Inflammatory macrophage treated with lipopolysaccharide for 4 hours (primary cell): ENCODE results near the gene PSMD1.
"Not testable (repeated sequence)": the region's sequence is repeated elsewhere in the genome, so short reads cannot be mapped to it uniquely, and the experiment has no call there.

ENCODE experiments used
- DNase-seq: peaks from one replicate; pipeline ENCODE4 v3.0.0-alpha.2; 2020

The PSMD1 gene

DNA sequence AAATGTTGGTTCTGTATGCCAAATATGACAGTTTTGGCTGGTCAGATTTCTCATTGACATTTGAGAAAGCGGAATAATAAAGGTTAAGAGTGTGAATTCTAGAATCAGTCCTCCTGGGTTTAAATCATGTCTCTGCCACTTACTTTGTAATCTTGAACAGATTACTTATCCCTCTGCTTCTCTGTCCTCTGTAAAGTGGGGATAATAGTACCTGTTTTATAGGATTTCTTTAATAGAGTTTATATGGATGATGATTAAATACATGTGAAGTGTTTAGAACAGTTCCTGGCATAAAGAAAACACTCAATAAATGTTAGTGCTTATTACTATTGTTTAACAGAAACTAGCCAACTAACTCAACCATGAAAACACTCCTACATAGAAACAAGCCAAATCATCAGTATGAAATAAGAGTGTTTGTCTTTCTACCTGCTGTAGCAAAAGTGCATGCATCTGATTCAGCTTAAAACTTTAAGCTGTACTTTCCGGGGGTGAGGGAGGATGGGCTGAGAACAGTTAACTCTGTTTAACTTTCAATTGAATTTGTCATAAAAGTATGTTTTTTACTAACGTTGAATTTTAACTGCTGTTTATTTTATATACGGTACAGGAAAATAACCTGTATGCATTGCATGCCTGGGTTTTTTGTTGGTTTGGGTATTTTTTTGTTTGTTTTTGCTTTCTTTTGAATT, 61.4 kb downstream of the PSMD1 start:
- no peak for DNase-seq

GRCh38 chr2:231118614-231118942, 61.9 kb downstream of the PSMD1 start:
- DNase-seq, result no peak

DNA sequence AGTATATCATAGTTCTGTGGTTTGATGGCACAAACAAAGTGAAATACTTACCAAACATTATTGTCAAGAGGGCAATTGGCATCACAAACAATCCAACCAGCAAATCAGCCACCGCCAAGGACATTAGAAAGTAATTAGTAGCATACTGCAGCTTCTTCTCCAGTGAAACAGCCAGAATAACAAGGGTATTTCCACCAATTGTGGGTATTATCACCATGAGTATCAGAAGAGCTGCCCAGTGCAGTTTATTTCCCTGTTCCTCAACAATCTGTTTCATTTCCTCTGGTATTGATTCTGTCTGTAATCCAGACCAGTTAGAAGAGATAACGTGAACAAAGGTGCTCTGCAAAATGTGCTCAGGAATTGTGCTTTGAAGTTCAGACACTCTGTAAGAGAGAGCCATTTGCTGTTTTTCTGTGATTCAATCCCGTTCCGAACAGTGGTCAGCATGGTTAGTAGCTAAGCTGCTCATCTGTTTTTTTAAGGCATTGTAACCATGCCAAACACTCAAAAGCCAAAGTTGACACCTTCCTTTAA, 66.8 kb downstream of the PSMD1 start:
- no peak for DNase-seq

- no peak for DNase-seq
Measured at GRCh38 chr2:231124838-231125568, 68.3 kb downstream of the PSMD1 start, which contains the start of gene HTR2B. TSS of gene HTR2B (minus strand) at chr2:231125042. CDS start at chr2:231123764, 1,278 bp downstream.

- DNase-seq, result no peak
Measured at GRCh38 chr2:231126123-231126522, 69.5 kb downstream of the PSMD1 start.

- no peak for DNase-seq
Measured at GRCh38 chr2:231127480-231127879, 70.8 kb downstream of the PSMD1 start.

- no peak for DNase-seq
Measured at GRCh38 chr2:231127936-231128335, 71.3 kb downstream of the PSMD1 start.

DNA sequence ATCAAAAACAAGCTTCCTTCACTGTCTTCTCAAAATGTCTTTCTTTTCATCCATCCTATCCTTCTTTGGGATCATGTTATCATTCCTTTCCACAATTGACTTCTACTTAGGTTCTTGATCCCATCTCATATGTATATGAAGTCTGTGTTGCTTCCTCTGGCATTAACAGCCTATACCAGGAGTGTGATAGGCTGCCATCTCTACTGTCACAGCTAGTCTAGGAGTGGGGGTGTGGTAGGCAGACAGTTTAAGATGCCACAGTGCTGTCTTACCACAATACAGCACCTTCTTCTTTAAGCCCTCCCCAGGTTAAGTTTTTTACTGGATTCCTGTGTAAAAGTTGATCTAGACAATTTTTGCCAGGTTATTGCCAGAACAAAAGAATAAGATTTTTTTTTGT, 71.9 kb downstream of the PSMD1 start:
- no peak for DNase-seq

DNA sequence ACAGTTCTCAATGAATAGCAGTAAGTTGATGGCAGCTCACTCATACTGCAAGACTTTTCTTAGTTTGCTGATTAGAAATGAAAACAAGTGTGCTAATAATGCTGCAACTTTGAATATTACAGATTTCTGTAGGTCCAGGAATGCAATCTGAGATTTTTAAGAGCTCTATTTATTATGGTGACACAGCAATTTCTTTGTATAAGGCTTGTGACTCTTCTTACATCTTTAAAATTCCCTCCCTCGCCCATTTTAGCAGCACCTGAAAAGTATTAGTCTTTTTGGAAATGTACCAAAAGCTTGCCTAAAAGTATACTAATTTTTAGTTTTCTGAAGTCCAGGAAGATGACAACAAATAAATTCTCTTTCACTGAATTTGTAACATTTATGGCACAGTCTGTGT, 72.5 kb downstream of the PSMD1 start:
- DNase-seq, result no peak

DNA sequence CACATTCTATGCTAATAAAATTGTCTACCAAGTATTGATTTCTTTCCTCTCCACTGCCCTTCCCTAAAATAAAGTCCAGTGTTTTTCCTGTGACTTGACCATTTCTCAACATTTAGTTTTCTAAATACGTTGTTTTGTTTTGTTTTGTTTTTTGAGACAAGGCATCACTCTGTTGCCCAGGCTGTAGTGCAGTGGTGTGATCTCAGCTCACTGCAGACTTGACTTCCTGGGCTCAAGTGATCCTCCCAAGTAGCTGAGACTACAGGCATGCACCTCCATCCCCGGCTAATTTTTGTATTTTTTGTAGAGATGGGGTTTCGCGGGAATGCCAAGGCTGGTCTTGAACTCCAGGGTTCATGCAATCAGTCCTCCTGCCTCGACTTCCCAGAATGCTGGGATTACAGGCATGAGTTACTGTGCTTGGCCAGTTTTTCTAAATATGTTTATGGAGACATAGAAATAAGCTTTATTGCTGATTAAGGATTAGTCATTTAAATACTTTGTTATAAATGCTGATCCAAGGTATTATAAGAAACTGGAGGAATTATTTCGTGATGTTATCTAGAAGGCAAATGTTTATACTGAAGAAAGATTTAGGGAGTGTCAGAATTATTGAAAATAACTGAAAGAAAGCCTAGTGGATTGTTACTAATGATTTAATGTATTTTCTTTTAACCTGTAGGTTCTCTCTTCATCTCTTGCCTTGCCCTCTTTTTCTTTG, 73.8 kb downstream of the PSMD1 start:
- DNase-seq, result no peak

- no peak for DNase-seq
Measured at GRCh38 chr2:231132129-231132528, 75.5 kb downstream of the PSMD1 start.

- DNase-seq, result peak; percentile 48
Measured at GRCh38 chr2:231133365-231134099, 76.9 kb downstream of the PSMD1 start.

DNA sequence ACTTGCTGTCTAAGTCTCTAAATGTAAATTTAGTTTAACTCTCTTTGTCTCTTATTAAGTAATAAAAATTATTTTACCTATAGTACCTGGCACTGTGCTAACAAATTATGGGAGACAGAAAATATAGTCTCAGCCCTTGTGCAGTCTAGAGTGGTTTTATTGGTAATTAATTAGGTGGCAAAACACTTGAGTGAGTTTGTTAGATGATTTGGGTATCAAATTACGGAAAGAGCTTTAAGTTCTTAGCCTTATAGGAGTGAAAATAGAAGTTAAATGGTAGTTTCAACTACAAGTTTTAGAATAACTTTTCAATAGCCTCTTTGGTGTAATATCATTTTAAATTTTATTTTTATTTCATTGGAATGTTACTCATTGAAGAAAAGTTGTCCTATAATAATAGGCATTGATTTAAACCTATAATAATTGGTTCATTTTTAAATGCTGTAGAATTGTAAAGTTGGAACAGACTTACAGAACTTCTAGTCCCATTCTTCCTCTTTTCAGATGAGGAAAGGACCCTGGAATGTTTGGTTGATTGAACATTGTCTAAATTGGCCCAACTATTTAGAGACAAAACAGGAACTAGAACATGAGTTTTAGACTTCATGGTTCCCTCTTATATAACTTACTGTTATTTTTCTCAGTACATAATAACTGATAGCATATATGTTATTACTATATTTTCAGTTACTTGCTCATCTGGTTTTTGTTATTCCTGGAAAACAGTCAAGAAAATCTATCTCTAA, 78.4 kb downstream of the PSMD1 start:
- DNase-seq, result peak; percentile 68

GRCh38 chr2:231138699-231139098, 82.0 kb downstream of the PSMD1 start:
- no peak for DNase-seq

GRCh38 chr2:231139796-231140195, 83.1 kb downstream of the PSMD1 start:
- no peak for DNase-seq

GRCh38 chr2:231140808-231141207, 84.1 kb downstream of the PSMD1 start:
- DNase-seq, result not testable (repeated sequence)

DNA sequence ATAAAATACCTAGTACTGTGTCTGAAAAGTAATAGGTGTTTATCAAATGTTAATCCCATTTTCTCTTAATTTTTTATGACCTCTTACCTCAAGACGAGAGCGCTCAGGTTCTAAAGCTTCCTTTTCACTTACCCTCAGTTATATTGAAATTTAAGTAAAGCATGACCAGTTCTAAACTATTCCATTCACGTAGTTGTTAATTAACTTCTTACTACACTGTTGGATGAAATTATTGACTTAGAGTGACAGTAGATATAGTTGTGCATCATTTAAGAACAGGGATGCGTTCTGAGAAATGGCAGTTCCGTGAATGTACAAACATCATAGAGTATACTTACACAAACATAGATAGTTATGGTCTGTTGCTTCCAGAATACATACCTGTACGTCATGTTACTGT, 88.2 kb downstream of the PSMD1 start:
- no peak for DNase-seq

DNA sequence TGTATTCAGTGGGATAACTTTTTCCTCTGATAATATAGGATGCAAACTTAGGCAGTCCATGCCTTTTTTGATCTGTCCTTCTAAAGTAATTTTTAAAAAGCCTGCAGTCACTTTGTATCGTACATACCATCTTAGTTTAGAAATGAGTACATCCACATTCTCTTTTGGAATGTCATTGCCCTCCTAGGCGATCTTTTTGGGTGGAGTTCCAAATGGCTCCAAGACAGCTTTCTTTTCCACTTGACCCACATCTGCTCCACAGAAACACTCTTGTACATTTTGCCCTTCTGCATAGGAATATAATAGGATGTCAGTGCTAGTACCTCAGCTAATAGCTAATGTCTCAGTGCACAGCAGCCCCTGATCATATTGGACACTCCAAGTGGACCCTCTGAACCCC, 90.0 kb downstream of the PSMD1 start:
- no peak for DNase-seq

- DNase-seq, result no peak
Measured at GRCh38 chr2:231152800-231153557, 96.3 kb downstream of the PSMD1 start.

DNA sequence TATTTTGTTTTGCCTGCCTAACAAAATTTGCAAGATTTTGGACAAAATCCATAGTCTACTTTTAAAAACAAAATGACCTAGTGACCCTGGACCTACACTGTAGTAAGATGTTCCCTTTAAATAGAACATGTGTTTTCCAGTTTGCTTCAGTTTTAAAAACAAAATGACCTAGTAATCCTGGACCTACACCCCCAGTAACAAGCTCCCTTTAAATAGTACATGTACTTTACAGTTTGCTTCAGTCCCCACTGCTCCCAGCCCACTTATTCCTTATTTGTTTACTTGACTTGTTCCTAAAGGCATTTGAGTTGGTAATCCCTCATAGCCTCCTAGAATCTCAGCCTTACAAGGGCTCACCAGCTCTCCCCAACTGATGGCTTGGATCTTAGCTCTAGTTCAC, 102.6 kb downstream of the PSMD1 start:
- no peak for DNase-seq

DNA sequence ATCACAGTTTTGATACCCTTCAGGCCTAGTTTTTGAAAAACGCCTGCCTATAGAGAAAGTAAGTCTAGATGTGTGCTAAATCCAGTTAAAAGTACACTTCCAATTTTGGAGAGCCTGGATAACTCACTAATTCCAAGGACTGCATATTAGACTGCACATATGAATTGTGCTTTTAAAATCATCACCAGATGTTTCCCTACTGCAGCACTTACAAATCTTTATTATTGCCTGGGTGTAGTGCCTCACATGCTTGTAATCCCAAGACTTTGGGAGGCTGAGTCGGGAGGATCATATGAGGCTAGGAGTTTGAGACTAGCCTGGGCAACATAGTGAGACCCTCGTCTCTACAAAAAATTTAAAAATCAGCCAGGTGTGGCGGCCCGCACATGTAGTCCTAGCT, 104.0 kb downstream of the PSMD1 start:
- DNase-seq, result no peak
